Measurements from ENCODE around the gene DGAT2L6. TPM values are rescaled to one million over a fixed set of nuclear protein-coding genes. Genes with fewer than 3 reads are reported as not detected.

Gene DGAT2L6
- total RNA-seq, 4 donors from 2014 or later = not detected

GRCh38 chrX:70244881-70245280 lies 67.6 kb downstream of the DGAT2L6 start:
- no peak overlapping the region for H3K27ac ChIP-seq
- no peaks in the 10 kb centered on the region for H3K36me3 ChIP-seq

GRCh38 chrX:70247252-70247651 lies 70.0 kb downstream of the DGAT2L6 start:
- no peak for TF ChIP-seq POLR2A (IDR thresholded peaks at IDR 0.05)
- TF ChIP-seq CTCF (IDR thresholded peaks at IDR 0.05) = no peak
- Histone ChIP-seq H3K4me1 (no peaks in the 10 kb centered on the region), H3K27ac (no peak overlapping the region), H3K36me3 (no peaks in the 10 kb centered on the region), H3K9me3 (no peaks in the 10 kb centered on the region), H3K27me3 (no peaks in the 10 kb centered on the region), H3K4me3 (no peak overlapping the region)
- DNase-seq = no peak

More at GRCh38 chrX:70244881-70245280, 67.6 kb downstream of the DGAT2L6 start:
- Histone ChIP-seq H3K27me3 (no peaks in the 10 kb centered on the region), H3K4me1 (no peaks in the 10 kb centered on the region), H3K4me3 (no peak overlapping the region), H3K9me3 (no peaks in the 10 kb centered on the region)
- no peak for DNase-seq
- no peak for TF ChIP-seq POLR2A (IDR thresholded peaks at IDR 0.05)
- TF ChIP-seq CTCF (IDR thresholded peaks at IDR 0.05) = no peak

- Histone ChIP-seq H3K36me3 (no peaks in the 10 kb centered on the region), H3K9me3 (no peaks in the 10 kb centered on the region), H3K4me3 (no peak overlapping the region), H3K27ac (no peak overlapping the region), H3K4me1 (no peaks in the 10 kb centered on the region), H3K27me3 (no peaks in the 10 kb centered on the region)
- no peak for TF ChIP-seq POLR2A (IDR thresholded peaks at IDR 0.05)
- TF ChIP-seq CTCF (IDR thresholded peaks at IDR 0.05) = no peak
- DNase-seq = no peak
These were observed 75.2 kb downstream of the DGAT2L6 start for GRCh38 chrX:70252491-70252890.

- TF ChIP-seq POLR2A (IDR thresholded peaks at IDR 0.05) (no peak), CTCF (IDR thresholded peaks at IDR 0.05) (no peak)
- DNase-seq = no peak
- Histone ChIP-seq H3K36me3 (no peaks in the 10 kb centered on the region), H3K27me3 (no peaks in the 10 kb centered on the region), H3K27ac (no peak overlapping the region), H3K9me3 (no peaks in the 10 kb centered on the region), H3K4me3 (no peak overlapping the region), H3K4me1 (no peaks in the 10 kb centered on the region)
These were observed 76.2 kb downstream of the DGAT2L6 start for GRCh38 chrX:70253377-70254062.

- Histone ChIP-seq H3K4me3 (no peak overlapping the region), H3K4me1 (no peaks in the 10 kb centered on the region), H3K27ac (no peak overlapping the region), H3K27me3 (no peaks in the 10 kb centered on the region), H3K36me3 (no peaks in the 10 kb centered on the region), H3K9me3 (no peaks in the 10 kb centered on the region)
- DNase-seq = no peak
- TF ChIP-seq CTCF (IDR thresholded peaks at IDR 0.05) = no peak
- TF ChIP-seq POLR2A (IDR thresholded peaks at IDR 0.05) = no peak
These were observed 76.7 kb downstream of the DGAT2L6 start for GRCh38 chrX:70254063-70254400.

GRCh38 chrX:70254909-70255308 lies 77.6 kb downstream of the DGAT2L6 start:
- H3K9me3 ChIP-seq = no peaks in the 10 kb centered on the region
- H3K27ac ChIP-seq = no peak overlapping the region
- H3K36me3 ChIP-seq = no peaks in the 10 kb centered on the region
- no peaks in the 10 kb centered on the region for H3K4me1 ChIP-seq
- TF ChIP-seq POLR2A (IDR thresholded peaks at IDR 0.05) (no peak), CTCF (IDR thresholded peaks at IDR 0.05) (no peak)
- H3K4me3 ChIP-seq = no peak overlapping the region
- no peaks in the 10 kb centered on the region for H3K27me3 ChIP-seq
- no peak for DNase-seq
